Transverse colon (tissue), 4 donors: Measurements from ENCODE around the gene AHI1.

Experiments
- EP300 ChIP-seq: sonication (generic); formaldehyde crosslinking; IDR thresholded peaks from one replicate; pipeline ENCODE4 v1.6.1; 2017; ENCODE audit warnings: antibody characterized with exemption, low read depth
- POLR2A ChIP-seq: fragments of 450-650 bp; IDR thresholded peaks from one replicate; pipeline ENCODE4 v1.6.1; 2016; ENCODE audit warnings: antibody characterized with exemption, mild to moderate bottlenecking, moderate library complexity
- POLR2AphosphoS5 ChIP-seq, 3 donors: sonication (generic); formaldehyde crosslinking; IDR thresholded peaks; one replicate each; pipeline ENCODE4 v1.6.1; 2016; ENCODE audit warnings: antibody characterized with exemption in 3 of 3
- TF ChIP-seq, protein P1 (sequence below), 5 experiments: fragments of 200-600 bp in 3 of 5; fragments of 450-650 bp in 2 of 5; sonication (generic) in 3 of 5; IDR thresholded peaks; 1 replicate in 2 of 5; 2 replicates in 3 of 5; pipeline ENCODE4 v1.5.1; 2016 to 2017; ENCODE audit warnings: antibody characterized with exemption in 5 of 5, inconsistent platforms in 3 of 5, mild to moderate bottlenecking in 2 of 5, moderate library complexity in 1 of 5

DNA sequence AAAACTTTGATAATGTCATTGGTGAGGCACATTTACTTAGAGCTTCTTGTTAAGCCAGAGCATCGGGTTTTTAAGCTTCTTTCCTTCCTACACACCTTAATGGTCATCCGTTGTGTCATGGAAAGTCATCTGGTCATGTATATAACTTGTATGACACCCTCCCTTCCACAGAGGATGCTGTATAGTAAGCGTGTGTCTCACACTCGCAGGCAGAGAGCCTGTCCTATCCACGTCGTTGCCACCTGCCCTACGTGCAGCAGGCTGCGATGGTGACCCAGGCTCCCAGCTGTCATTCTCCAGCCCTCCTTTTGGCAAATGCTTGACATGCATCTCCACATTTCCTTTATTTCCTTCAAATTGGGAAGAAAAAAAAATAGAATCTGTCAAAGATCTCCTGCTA, 230.9 kb downstream of the AHI1 start:
- TF ChIP-seq POLR2A (no peak), EP300 (no peak), POLR2AphosphoS5 (IDR thresholded peaks at IDR 0.05) (no peak)
- TF ChIP-seq, protein P1, sequence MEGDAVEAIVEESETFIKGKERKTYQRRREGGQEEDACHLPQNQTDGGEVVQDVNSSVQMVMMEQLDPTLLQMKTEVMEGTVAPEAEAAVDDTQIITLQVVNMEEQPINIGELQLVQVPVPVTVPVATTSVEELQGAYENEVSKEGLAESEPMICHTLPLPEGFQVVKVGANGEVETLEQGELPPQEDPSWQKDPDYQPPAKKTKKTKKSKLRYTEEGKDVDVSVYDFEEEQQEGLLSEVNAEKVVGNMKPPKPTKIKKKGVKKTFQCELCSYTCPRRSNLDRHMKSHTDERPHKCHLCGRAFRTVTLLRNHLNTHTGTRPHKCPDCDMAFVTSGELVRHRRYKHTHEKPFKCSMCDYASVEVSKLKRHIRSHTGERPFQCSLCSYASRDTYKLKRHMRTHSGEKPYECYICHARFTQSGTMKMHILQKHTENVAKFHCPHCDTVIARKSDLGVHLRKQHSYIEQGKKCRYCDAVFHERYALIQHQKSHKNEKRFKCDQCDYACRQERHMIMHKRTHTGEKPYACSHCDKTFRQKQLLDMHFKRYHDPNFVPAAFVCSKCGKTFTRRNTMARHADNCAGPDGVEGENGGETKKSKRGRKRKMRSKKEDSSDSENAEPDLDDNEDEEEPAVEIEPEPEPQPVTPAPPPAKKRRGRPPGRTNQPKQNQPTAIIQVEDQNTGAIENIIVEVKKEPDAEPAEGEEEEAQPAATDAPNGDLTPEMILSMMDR (IDR thresholded peaks at IDR 0.05), result no peak
